ENCODE measurements around the gene TMEM63C.

Gene TMEM63C

DNA sequence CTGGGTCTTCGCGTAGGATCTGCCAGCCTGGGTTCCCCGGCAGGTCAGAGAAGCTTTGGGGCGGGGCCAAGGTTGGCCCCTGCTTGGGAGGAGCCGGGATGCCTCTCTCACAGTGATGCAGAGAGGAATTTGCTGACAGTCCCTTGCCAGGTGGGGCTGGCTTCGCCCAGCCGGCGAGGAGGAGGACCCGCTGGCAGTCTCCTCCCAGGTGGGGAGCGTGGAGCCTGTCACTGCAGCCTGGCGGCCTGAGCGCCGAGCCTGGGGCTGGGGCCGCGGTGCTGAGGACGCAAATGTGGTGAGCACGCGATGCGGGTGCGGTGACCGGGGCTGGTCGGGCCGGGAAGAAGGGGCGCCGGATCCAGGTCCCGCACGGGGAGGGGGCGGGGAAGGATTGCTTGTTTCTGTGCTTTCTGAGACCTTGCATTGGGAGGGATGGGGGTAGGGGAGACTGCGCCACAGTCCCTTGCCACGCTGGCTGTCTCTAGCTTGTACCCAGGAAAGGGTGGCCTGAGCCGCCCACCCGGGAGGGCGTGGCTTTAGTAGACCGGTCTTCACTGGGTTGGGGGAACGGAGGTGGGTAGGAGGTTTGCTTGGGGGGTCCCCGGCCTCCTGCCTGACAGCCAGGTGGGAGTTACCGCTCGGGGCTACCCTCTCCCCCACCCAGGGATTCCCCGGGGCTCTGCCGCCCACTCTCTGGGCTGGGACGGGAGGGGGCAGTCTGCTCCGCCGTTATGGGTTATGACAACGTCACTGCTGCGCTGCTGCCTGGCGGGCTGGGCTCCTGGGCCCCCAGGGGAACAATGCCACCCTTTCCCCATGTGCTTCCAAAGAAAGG lies at the start of gene TMEM63C:
TMEM63C (plus strand) TSS at position 196 of the 835 bp plus-strand sequence. CDS start 37,016 bp downstream, outside the sequence.
- DNase-seq: peak in 43 of 56 donors; percentile 16 to 75 (median 48)

GRCh38 chr14:77131871-77132486 lies 49.6 kb upstream of the TMEM63C start:
- DNase-seq: no peak

GRCh38 chr14:77133720-77134338 lies 47.8 kb upstream of the TMEM63C start:
- peak in 3 of 56 donors; percentile 18 to 28 (median 24) for DNase-seq

- no peak for DNase-seq
Measured at GRCh38 chr14:77139022-77139421, 42.6 kb upstream of the TMEM63C start.

DNA sequence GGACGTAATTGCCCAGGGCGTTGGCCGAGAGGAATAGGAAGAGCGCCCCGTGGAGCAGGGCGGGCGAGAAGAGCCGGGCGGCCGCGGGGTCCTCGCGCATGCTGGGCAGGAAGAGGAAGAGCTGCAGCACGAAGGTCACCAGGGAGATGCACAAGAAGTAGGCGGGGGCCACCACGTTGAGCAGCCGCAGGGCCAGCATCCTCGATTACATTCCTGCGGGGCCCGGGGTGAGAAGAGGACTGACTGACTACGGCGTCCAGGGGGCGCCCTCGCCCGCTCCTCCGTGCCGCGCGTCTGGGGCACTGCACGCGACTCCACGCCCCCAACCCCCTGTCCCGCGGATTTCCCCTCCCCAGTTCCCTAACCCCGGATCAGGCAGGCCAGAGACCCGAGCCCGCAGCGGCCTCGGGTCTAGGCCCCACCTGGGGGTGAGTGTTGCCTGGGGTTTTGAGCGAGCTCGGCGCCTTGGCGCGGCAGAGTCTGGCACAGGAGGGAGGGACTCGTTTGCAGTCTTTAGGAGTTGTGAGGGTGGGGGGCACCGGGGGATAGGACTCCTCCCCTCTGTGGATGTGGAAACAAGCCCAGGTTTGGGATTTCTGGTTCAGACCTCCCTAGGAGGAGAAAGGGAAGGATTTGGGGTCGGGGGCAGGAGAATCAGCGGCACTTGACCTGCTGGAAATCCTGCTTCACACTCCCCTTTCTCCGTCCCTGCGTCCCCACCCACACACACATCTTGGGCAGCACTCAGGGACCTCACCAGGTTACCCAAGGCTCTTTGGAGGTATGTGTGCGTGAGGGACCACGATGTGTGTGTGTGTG lies 41.8 kb upstream of the TMEM63C start:
- DNase-seq: peak in 27 of 56 donors; percentile 15 to 74 (median 31)

DNA sequence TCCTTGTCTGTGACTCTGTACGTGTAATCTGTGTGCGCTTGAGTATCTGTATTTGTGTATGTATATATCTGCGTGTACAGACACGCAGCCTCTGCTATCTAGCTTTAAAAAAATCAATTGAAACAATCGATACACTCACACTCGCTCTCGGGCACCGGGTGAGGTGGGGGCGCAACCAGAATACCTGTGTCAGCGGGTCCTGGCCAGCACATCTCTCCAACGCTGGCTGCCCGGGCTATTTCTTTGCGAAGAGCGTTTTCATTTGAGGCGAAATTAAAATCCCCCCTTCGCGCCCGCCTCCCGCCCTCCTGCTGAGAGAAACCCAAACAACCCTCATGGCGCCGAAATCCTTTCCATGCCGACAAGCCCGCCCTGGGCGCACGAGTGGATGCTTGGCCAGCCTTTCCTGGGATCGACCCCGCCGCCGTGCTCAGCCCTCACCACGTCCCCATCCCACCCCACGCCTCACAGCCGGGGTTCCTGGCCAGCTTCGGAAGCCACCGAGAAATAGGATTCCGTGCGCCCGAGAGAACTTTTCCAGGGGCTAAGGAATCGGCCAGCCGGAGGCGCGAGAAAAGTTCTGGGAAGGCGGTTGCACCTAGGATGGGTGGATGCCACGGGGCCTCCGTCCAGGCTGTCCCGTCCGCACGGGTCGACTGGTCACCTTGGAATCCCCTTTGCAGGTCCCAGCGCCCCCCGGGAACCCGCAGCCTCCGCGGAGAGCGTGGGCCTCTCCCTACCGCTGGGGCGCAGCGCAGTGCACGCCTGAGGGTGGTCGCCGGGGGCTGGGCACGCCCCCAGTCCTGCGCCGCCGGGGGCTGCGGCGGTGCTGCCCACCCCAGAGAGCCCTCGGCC lies 41.0 kb upstream of the TMEM63C start:
- peak in 4 of 56 donors; percentile 15 to 28 (median 21) for DNase-seq

- peak in 41 of 56 donors; percentile 15 to 76 (median 49) for DNase-seq
Measured at GRCh38 chr14:77141214-77142004, 40.2 kb upstream of the TMEM63C start, which contains the start of gene ZDHHC22. ZDHHC22 (minus strand) TSS chr14:77141791; CDS start chr14:77139738, 2,053 bp downstream.

GRCh38 chr14:77142005-77142800 lies 39.4 kb upstream of the TMEM63C start:
- peak in 1 of 56 donors; percentile 12 for DNase-seq

- DNase-seq: peak in 15 of 56 donors; percentile 11 to 55 (median 24)
Measured at GRCh38 chr14:77143071-77143470, 38.5 kb upstream of the TMEM63C start.

DNA sequence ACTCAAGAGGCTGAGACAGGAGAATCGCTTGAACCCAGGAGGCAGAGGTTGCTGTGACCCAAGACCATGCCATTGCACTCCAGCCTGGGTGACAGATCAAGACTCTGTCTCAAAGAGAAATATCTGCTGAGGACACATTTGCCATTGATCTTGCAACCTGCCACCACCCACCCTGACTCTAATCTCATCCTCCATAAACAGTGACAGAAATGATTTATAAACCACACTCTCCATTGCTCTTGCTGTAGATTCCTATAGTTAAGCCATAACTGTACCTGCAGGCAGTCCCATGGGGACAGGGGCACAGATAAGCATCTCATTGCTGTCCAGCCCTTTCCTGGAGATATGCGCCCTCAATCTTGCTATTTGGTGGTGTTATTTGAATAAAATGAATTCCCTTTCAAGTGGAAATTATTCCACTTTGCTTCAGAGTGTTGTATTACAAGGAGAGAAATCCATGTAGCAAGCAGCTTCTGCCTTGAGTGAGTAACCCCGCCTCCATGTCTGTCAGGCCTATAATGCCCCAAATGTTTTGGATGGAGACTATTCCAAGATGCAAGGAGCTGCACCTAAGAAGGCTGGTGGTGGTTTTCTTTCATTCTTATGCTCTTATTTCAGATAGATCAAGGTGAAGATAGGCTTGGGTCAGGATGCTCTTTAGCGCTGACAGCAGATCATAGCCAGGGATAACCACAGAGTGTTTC lies 37.0 kb upstream of the TMEM63C start:
- DNase-seq: no peak

DNA sequence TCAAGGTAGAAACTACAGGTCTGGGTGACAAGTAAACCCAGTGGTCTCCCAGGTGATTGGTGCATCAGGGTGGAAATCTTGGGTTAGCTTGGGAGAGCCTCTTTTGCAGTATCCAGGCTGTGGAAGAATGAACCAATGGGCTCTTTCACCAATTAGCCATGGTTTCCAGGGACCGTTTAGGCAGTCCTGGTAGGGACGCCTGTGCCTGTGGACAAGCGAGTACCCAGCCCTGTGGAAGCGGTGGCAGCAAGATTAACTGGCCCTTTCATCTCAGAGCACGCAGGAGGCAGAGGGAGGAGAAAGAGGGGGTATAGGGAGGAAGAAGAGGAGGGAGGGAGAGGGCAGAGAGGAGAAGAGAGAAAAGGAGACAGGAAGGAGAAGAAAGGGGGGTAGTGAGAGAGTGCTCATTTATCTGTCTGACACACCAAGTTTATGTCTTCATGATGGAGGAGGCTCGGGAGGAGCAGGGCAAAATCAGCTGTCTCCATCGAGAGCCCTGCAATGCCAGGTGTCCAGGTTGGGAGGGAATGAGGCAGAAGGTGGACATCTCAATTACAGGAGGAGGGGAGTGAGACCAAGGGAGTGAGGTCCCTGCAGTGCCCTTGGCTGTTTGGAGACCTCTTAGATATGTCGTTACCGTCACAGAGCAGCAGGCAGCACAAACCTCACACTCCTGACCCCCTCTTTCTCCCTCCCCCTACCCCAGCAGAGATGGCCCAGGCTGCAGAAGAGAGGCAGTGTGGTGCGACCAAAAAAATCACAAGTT lies 35.4 kb upstream of the TMEM63C start:
- DNase-seq: no peak

DNA sequence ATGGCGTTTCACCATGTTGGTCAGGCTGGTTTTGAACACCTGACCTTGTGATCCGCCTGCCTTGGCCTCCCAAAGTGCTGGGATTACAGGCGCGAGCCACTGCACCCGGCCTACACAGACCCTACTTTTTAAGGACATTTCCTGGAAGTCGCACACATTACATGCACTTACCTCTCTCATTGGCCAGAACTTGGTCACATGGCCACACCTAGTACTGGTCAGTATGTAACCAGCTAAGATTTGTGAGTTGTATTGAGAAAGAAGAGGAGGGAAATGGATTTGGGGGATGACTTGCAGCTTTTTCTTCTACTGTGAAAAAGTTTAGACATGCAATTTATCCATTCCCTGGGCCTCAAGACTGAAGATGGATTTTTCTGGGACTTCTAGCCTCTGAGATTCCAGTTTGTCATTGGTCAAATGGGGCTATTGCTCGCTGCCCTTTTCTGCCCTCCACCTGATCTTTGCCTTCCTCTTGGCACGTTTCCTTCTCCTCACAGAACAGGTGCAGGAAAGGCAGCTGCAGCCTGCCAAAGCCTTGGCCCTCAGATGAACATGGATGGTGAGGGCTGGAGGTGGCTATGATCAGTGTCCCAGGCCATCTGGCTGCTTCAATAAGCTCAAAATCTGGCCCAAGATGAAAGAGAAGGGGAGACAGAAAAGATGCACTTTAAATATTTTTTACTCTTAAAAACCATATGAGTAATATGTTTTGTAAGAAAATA lies 32.9 kb upstream of the TMEM63C start:
- DNase-seq: no peak

DNA sequence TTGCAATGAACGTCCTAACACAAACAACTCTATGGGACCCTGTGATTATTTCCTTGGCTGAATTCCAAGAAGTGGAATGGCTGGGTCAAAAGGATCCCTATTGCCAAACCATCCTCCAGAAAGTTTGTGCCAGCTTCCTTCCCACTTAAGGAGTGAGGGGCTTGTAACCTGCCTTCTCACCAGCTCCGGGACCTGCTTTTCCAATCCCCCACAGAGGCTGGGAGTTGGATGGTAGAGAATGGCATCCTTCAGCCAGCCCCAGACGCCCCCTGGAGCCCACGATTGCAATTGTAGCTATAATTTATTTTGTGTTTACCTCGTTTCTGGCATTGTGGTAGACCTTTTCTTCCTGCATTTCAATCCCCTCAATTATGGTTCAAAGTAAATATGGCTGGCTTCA lies 30.4 kb upstream of the TMEM63C start:
- peak in 12 of 56 donors; percentile 10 to 52 (median 24) for DNase-seq

DNA sequence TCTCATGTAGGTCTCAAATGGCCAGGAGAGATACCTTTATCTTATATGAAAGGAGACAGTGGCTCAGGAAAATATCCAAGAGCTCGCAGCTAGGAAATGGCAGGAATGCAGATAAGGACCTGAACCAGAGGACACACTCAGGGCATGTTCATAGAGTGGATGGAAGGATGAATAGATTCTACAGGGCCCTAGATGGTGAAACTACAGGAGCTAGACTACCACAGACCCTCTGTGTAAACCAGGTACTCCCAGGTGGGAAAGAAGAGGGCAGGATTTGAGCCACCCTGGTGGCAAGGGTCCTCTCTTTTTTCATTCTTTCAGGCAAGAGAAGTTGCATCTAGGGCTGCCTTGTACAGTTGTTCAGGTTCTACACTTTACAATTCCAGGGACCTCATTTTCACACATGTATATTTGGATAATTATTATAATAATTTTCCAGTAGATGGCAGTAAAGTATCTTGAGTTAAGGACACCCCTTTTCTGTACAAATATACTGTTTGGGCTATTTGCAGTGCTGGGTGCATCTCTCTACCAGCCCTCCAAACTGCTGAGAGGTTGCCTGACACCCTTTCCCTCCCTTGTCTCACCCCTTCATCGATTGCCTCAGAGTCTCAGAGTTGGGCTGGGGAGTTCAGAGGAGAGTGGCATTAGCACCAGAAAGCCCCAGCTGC lies 29.5 kb upstream of the TMEM63C start:
- no peak for DNase-seq

DNA sequence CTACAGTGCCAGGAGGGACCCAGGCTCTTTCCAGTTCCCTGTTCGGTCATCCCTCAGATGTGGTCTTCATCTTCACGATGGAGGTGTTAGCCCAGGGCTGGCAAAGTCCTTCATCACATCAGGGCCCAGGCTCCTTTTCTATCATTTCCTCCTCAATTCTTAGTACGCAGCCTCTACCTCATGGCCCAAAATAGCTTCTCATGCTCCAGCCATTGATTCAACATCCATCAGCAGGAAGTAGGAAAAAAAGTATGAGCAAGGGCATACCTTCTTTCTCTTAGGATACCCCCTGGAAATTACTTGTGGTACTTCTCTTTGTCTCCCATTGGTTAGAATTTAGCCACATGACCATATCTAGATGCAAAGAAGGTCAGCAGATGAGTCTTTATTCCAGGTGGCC lies 27.8 kb upstream of the TMEM63C start:
- DNase-seq: no peak

DNA sequence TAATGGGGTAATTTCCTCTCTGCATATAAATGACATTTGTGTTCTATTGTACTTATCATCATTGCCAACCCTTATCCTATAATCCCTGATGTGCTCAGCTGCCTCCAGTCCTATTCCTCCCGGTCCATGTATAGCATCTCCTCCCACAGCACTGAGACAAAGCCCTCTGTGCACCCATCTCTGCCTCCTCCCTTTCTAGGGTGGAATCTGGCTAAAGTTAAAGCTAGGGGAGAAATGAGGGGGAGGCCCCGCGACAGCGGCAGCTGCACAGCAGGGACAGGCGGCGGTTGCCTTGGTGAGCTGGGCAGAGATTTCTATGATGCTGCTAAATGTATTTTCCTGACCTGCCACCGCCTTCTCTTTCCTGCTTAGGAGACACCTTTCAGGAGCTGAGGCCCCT lies 27.2 kb upstream of the TMEM63C start:
- peak in 11 of 56 donors; percentile 4 to 44 (median 25) for DNase-seq
